ENCODE results near the gene SLC1A1.

The SLC1A1 gene

DNA sequence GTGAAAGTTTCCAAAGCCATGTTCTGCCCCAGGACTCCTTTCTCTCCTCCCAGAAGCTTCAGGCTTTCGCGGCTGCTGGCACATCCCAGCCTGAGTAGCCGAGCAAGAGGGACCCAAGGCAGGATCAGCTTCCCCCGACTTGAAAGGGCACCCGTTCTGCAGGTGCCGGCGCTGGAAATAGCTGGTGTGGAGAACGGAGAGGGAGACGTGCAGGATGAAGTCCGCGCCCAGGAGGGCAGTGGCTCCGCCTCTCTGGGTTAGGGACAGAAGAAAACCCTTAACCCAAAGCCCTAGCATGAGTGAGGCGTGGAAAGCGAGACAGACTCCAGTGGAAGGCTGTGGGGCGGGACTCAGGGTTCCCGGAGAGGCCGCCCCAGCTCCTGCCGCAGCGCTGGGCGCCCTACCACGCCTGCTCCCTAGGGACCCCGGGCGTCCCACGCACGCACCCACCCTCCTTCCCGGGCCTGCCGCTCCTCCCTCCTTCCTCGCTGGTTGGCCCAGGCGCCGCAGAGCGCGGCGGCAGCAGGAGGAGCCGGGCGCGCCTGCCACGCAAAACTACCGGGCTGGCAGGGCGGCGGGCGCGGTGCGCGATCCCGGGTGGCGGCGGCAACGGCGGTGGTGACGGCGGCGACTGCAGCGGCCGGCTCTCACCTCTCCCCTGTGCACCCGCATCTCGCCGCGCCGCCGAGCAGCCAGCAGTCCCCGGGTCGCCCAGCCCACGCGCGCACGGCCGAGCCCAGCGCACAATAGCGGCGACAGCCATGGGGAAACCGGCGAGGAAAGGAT is at the start of gene SLC1A1:
SLC1A1 (plus strand) TSS at position 550 of the 786 bp plus-strand sequence; CDS start at position 762, 212 bp downstream.
- peak; percentile 33 for DNase-seq

DNA sequence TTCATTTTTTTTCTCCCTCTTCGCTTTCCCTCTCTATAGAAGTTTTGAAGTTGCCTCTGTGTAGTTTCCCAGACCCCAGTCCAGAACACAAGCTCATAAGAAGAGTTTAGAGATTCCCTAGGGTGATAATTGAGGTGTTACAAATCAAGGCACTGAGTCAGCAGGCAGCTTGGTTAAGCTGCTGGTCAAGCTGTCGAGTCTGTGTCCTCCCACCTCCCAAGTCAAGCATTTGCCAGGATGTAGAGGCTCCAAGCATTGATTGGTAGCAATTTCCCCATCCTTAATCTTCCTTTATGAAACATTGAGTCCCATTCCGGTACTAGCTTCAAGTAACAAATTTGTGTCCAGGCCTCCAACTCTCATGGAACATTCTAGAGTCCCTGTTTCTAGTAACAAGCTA is 47.5 kb upstream of the SLC1A1 start:
- no peak for DNase-seq

DNA sequence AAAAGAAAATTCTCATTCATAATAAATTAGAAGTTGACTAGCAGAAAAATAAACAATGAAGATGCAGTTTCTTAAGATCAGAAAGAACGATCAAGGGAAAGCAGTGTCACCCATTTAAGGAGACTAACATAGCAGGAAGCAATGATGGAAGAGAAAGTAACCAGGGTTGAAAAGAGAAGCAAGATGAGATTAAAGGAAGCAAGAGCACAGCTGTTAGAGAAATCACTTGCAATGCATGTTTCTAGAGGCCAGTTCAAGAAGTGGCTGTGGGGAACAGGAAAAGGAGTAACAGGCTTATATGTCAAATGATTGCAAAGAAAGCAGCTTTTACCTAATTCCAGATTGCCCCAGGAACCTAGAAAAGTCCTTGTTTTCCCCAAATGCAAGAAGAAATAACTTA is 46.8 kb upstream of the SLC1A1 start:
- no peak for DNase-seq

DNA sequence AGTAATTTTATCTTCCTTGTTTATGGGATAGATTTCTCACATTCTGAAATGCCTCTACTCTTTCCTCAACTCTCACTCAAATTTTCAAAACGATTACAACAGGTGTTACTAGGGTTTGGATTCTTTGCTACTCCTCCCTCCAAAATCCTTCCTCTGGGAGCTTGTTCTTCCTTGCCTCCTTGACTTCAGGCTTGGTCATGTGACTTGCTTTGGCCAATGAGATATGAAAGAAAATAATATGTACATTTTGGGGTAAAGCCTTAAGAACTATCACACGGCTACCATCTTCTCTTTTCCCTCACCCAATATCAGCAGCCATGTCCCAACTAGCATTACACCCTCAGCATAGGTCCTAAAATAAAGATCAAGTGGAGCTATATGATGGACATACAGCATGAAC is 28.8 kb upstream of the SLC1A1 start:
- no peak for DNase-seq

DNA sequence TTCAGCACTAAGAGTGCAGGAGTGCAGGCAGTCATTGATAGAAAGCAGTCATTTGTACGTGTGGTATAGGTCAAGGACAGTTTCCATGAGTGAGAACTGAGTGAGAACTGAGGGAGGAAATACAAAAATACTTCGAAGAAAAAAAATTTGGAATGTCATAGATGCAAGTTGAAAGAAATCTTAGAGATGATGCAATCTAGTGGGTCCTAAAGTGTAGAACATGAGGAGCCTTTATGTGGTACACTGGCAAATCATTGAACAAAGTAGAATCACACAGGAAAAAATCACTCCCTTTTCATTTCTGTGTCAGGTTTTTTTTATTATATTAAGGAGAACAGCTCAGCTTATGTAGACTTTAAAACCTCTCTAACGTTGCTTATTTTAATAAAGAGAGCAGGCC is 26.4 kb upstream of the SLC1A1 start:
- no peak for DNase-seq

DNA sequence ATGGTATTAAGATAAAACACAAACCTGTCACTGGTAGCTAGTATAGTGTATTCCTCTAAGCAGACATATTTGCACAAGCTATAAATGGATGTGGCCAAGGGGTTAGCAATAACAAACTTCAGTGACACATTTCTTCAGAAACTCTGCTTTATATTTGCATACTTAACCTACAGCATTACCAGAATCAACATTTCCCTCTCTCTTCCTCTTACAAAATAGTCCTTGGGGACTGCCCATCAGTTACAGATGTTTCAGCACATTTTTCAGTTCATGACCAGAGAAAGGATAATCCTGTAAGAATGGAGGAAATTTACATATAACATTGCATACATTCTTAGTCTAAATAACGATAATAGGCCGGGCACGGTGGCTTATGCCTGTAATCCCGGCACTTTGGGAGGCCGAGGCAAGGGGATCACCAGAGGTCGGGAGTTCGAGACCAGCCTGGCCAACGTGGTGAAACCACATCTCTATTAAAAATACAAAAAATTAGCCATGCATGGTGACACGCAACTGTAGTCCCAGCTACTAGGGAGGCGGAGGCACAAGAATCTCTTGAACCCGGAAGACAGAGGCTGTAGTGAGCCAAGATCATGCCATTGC is 25.3 kb upstream of the SLC1A1 start:
- no peak for DNase-seq

DNA sequence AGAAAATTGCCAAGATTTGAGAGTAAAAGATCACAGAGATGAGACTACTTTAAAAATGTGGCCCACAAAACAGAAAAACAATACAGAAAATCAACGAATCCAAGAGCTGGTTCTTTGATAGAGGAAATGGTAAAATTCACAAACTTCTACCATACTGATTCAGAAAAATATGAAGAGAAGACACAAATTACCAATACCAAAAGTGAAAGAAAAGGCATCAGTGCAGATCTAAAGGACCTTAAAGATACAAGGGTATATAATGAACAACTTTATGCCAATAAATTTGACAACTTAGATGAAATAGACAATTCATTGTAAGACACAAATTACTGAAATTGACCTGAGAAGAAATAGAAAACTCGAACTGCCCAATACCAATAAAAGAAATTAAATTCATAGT is 24.4 kb upstream of the SLC1A1 start:
- DNase-seq = no peak

DNA sequence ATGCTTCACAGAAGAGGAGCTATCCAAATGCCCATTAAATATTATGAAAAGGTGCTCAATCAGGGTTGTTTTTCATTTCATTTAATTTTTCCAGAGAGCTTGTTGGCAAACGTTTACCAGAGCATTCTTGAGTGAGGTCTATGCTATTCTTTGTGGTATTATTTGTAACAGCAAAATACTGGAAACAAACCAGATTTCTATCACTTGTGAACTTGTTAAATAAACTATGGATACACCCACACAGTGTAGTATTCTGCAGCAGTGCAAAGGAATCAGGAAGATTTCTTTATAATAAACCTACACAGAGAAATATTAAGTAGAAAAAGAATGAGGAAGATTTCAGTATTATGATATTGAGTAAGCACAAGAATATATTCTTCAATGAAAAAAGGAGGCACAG is 15.0 kb upstream of the SLC1A1 start:
- DNase-seq = no peak

DNA sequence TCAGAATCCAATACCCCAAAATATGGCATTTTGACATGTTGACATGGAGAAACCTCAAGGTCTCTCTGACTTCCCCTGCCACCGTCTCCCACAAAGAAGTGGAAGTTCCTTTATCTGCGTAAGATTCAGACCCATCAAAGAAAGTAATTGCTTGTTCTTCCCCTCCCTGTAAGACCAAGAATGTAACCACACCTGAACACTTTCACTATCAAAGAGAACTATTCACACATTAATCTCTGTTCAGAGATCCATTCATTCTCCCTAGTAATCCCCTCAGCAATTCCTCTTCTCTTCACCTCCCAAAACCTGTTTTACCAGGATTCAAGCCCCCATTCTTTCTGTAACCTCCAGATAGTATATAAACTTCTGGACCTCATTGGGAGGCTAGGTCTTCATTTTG is 4.1 kb upstream of the SLC1A1 start:
- no peak for DNase-seq

DNA sequence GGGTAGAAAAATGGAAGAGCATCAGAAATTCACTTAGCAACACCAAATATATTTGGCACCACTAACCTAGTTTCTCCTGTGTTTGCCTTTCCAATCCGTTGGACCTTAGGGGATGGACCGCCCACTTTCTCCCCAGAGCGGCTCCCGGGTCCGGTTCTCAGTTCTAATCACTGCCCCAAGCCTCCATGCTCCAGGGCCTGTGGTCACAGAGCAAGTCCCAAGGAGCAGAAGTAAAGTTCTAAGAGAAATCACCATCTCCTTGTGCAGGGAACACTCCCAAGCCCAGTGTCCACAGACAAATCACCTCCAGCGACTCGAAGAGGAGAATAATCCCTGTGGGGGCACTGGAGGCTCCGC is 728 bp upstream of the SLC1A1 start:
- no peak for DNase-seq

DNA sequence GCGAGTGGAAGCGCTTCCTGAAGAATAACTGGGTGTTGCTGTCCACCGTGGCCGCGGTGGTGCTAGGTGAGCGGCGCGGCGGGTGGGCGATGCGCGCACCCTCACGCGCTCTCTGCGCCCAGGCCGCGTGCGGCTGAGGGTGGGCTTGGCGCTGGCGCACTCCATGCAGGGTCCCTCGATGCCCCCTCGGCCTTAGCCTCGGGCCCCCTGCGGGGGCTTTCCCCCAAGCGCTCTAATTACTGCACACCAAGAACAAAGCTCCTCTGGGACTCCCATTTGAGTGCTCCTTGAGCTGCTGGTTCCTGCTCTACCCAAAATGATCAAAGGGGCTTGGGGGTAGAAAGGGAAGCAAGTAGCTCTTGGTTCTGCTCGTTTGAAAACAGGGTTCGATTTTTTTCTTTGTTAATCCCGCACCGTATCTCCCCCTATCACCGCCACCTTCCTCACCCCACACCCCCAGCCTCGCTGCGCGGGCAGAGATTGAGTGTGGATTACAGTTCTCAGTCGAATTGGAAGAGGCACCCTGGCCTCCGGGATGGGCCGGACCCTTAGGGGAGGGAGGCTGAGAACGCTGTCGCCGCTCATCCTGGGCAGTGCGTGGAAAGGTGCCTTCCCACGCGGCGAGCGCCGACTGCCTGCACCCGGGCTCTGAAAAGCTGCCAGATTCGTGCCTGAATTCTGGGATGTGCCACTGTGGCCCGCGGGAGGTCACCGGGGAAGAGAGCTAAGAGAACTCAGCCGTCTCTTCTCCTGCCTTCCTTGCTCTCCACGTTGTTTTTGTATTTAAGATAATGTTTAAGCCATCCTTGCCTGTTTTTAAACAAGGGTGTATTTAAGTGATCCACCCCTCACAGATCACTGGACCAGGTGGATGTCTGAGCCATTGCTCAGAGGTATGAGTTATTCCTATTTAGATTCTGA is 697 bp downstream of the SLC1A1 start:
- DNase-seq = no peak

DNA sequence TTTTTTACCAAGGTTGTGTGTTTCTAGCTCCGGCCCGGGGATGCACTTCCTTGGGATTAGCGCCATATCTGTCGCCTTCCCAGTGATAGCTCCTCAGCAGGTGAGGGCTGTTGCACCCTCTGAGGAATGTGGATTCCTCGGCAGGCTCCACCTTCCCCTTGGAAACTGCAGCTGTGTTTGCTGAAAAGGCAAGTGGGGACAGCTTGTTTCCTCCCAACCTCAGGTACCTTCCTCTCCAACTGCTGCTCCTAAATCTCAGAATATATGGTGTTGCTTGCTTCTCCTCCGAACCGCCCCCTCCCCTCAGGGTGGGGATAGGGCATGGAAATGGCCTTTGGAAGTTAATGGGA is 1.3 kb downstream of the SLC1A1 start:
- no peak for DNase-seq

DNA sequence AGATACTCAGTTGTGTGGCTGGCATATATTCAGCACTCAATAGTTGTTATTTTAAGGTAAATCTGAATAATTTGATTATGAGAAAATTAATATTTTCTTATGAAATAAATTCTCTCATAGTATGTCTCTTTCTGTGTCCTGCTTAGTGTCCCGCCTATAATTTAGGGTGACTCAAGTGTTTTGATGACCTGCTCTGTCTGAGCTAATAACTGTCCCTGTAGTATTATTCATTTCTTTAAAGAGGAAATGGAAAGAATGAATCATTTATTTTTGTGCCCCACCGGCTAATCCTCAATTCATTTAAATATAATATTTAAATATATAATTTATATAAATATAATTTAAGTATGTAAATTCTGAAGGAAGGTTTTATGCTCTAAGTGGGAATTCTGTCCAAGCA is 4.1 kb downstream of the SLC1A1 start:
- DNase-seq = no peak

DNA sequence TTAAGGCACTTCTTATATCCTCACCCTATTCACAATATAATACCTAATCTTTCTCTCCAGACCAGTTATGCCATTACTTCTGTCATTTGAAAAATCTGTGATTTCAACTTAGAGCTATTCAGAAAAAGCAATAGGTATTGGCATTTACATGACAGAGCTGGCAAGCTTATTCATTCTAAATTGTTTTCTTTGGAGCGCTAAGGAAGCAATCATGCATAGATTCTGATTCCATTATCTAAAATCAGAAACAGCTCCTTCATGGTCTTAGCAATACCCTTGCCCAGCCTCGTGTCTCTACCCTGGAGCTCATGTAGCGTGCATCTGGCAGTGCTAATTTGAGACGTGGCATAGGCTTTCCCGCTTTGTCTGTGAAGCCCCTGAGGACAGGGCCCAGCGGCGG is 4.5 kb downstream of the SLC1A1 start:
- DNase-seq = no peak

DNA sequence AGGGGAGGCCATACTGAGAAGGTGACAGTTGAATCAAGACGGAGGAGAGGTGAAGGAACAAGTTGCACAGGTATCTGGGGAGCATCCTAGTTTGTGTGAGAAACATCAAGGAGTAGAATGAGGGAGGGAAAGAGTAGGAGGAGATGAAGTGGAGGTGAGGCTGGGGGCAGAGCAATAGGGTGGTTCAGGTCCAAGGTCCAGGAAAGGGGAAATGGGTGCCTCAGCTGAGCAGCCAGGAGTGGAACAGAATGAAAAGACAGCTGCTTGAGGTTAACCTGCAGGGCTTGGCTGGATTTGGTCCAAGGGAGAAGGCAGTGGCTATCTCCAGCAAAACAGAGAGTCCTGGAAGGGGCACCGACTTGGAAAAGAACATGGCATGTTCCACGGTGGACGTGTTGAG is 5.3 kb downstream of the SLC1A1 start:
- no peak for DNase-seq

DNA sequence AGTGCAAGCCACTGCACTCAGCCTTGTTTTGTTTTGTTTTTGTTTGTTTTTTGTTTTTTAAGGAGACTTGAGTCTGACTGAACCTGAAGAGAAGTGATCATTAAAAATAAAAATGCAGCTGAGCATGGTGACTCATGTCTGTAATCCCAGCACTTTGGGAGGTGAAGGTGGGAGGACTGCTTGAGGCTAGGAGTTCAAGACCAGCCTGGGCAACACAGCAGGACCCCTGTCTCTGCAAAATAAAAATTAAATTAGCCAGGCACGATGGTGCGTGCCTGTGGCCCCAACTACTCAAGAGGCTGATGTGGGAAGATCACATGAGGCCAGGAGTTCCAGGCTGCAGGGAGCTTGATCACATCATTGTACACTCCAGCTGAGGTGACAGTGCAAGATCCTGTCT is 6.2 kb downstream of the SLC1A1 start:
- no peak for DNase-seq

DNA sequence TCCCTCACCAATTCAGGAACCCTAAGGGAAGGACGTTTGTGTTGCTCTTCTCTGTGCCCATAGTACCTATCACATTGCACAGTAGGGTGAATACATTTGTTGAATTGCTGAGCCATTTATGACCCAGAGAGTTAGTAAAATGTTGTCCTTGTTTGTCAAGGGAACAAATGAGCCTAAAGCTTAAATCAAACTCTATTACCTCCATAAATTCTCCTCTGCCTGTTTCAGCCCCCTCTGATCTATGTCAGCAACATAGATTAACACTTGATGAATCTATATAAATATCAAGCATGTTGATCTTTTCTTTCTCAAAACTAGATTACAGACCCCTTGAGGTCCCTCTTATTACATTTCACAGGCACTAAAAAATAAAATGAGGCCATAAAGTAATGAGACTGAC is 7.1 kb downstream of the SLC1A1 start:
- DNase-seq = no peak

DNA sequence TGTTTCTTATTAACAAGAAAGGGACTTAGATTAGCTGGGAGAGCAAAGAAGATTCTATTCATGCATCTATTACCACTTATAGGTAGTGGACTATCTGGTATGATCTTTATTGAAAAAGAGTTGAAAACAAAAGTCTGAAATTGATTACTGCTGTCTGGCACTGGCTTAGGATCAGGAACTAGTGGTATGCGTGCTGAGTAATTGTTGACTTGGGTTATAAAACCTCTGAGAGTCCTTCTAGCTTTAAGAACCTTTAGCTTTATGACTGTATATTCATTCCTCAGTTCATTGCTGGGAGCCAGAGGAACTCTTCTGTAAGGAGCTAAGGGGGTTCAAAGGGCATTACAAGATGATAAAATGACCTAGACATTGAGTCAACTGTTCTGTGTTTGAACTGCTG is 7.6 kb downstream of the SLC1A1 start:
- DNase-seq = no peak

DNA sequence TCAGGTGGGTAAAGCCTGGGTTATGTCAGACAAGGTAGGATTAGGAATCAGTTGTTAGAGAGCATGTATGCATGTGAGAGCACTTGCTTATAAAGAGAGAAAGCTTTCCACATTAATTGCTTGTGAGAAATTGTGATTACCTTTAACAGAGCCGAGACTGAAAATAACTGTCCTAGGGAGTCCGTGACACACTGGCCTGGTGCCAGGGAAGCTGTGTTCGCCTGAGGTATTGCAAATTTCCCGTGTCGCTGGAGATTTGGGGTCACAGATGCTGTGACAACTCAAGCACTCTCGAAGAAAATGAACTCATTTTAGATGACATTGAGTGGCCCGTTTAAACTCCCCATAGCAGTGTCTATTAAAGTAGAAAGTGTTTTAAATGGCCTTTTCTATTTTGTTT is 9.6 kb downstream of the SLC1A1 start:
- DNase-seq = no peak

DNA sequence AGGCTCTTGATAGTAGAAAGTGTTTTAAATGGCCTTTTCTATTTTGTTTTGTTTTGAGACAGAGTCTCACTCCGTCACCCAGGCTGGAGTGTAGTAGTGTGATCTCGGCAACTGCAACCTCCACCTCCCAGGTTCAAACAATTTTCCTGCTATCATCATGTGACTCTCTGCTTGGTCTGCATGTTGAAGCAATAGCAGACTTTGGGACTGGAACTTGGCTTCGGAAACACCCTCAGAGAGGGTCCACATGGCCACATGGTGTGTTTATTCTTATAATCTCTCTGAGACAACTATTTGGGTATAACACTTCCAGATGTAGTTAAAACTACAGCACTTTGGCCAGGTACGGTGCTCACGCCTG is 10.9 kb downstream of the SLC1A1 start:
- DNase-seq = no peak

DNA sequence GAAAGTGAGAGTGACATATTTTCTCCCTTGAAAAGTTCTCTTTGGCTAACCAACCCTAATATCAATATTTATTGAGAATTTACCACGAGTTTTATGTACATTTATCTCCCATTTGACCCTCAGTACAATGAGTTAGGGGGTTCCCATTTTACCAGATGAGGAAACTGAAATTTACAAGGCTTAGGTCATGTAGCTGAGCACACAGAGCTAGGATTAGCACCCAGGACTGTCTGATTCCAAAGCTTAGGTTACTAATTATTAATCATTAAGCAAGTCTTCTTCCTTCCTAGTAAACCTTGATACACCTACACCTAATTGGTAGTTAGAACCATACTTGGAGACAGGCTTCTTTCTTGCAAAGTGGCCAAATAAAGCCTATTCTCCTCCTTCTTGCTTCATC is 12.2 kb downstream of the SLC1A1 start:
- no peak for DNase-seq

DNA sequence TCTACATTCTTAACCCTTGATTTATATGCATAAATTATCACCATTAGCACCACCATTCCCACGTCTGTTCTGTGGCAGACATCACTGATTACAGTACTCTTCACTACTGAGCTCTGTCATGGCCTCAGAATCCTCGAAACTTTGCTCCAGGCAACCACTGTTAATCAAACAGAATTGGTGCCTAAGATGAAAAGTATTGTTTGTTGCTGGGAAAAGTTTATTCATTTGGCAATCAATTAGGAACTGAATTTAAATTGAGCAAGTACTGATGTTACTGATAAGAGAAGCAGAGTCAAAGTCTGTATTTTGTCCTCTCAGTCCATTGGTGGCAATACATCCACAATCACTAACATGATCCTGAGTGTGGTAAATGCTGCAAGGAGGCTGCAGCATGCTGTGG is 12.8 kb downstream of the SLC1A1 start:
- no peak for DNase-seq

DNA sequence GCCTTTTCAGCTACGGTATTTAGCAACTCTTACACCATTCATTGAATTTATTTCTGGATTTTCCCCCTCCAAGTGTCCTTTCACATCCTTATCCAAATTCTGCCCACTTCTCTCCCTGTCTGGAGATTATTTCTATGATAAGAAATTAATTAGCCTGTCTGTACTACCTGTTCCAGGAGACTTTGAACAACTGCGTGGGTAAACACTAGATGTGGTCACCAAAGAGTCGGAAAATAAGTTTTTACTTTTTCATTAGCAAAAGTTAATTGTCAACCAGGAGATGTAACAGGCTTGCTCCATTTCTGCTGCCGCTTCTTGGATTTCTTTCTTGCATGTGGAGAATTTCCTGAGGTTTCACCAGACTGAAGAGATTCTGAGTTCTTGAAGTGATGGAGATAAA is 14.0 kb downstream of the SLC1A1 start:
- no peak for DNase-seq

DNA sequence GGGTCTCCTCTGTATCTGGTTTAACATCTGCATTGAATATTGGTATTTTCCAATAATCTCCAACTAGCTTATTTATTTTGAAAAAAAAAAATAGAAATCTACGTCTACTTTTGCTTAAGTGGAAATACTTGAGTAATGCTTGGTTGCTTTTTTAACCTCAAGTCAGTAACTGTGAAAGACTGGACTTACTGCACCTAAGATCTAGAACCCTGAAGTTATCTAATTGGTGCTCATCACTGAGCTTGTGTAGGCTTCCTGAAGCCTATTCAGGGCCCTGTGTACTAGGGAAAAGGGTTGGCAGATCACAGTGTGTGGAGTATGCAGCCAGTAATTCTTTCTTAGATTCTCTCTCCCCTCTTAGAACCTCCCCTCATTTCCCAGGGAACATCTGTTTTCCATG is 16.2 kb downstream of the SLC1A1 start:
- no peak for DNase-seq
